RWPE2 (cell line): ENCODE measurements around the gene SHROOM3.

Experiments used
- ATAC-seq: fragments of 200-7000 bp; cut with Tn5 transposase; 3 replicates; pipeline ENCODE4 v1.9.1; 2021; ENCODE audit warnings: low read depth
- DNase-seq: peaks from one replicate; pipeline ENCODE4 v3.0.0-alpha.2; 2020; ENCODE audit warnings: low spot score
- H3K27ac ChIP-seq: fragments of 450-650 bp; 2 replicates; pipeline ENCODE4 v1.5.1; 2017; ENCODE audit warnings: mild to moderate bottlenecking; ENCODE audit not compliant: poor library complexity, severe bottlenecking
- H3K27me3 ChIP-seq: fragments of 250-450 bp; sonication (Bioruptor Pico); 2 replicates; pipeline ENCODE4 v1.5.1; 2021; ENCODE audit warnings: mild to moderate bottlenecking, moderate library complexity; ENCODE audit not compliant: insufficient read depth, poor library complexity, severe bottlenecking
- H3K36me3 ChIP-seq: fragments of 250-450 bp; sonication (Bioruptor Pico); 2 replicates; pipeline ENCODE4 v1.5.1; 2020; ENCODE audit warnings: low read depth, mild to moderate bottlenecking, moderate library complexity
- H3K4me1 ChIP-seq: fragments of 250-450 bp; sonication (Bioruptor Pico); 2 replicates; pipeline ENCODE4 v1.5.1; 2021; ENCODE audit warnings: mild to moderate bottlenecking, moderate library complexity; ENCODE audit not compliant: insufficient read depth, poor library complexity, severe bottlenecking
- H3K4me3 ChIP-seq: fragments of 250-450 bp; sonication (Bioruptor Pico); 2 replicates; pipeline ENCODE4 v1.5.1; 2021; ENCODE audit warnings: mild to moderate bottlenecking, moderate library complexity; ENCODE audit not compliant: severe bottlenecking
- H3K9me3 ChIP-seq: fragments of 250-450 bp; sonication (Bioruptor Pico); 2 replicates; pipeline ENCODE4 v1.5.1; 2021; ENCODE audit warnings: mild to moderate bottlenecking, moderate library complexity; ENCODE audit not compliant: severe bottlenecking
- TF ChIP-seq, protein P1 (sequence below): fragments of 450-650 bp; IDR thresholded peaks from one replicate; pipeline ENCODE4 v1.5.1; 2017; ENCODE audit warnings: mild to moderate bottlenecking, moderate library complexity; ENCODE audit not compliant: poor library complexity, severe bottlenecking

Gene SHROOM3

DNA sequence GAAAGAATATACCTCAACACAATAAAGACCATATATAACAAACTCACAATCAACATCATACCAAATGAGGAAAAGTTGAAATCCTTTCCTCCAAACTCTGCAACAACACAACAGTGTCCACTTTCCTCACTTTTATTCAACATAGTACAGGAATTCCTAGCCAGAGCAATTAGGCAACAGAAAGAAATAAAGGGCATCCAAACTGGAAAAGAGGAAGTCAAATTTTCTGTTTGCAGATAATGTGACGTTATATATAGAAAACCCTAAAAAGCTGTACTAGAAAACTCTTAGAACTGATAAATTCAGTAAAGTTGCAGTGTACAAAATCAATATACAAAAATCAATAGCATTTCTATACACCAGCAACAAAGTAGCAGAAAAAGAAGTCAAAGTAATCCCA lies 355.3 kb downstream of the SHROOM3 start:
- Histone ChIP-seq H3K27me3 (no peaks in the 10 kb centered on the region), H3K27ac (no peak overlapping the region), H3K4me3 (no peak overlapping the region), H3K4me1 (no peaks in the 10 kb centered on the region), H3K36me3 (no peaks in the 10 kb centered on the region), H3K9me3 (no peaks in the 10 kb centered on the region)
- TF ChIP-seq, protein P1, sequence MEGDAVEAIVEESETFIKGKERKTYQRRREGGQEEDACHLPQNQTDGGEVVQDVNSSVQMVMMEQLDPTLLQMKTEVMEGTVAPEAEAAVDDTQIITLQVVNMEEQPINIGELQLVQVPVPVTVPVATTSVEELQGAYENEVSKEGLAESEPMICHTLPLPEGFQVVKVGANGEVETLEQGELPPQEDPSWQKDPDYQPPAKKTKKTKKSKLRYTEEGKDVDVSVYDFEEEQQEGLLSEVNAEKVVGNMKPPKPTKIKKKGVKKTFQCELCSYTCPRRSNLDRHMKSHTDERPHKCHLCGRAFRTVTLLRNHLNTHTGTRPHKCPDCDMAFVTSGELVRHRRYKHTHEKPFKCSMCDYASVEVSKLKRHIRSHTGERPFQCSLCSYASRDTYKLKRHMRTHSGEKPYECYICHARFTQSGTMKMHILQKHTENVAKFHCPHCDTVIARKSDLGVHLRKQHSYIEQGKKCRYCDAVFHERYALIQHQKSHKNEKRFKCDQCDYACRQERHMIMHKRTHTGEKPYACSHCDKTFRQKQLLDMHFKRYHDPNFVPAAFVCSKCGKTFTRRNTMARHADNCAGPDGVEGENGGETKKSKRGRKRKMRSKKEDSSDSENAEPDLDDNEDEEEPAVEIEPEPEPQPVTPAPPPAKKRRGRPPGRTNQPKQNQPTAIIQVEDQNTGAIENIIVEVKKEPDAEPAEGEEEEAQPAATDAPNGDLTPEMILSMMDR, result no peak
- ATAC-seq (no peak), DNase-seq (no peak)

DNA sequence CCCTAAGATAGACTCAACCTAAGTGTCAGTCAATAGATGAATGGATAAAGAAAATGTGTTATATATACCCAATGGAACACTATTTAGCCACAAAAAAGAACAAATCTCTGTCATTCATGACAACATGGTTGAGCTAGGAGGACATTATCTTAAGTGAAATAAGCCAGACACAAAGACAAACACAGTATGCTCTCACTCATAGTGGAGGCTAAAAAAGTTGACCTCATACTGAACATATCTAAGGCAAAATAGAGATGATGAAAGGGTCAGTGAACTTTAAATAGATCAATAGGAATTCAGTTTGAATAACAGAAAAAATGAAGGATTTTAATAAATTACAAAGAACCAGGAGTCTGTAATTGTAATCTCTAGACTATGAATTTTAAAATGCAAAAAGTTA lies 356.4 kb downstream of the SHROOM3 start:
- no peaks in the 10 kb centered on the region for H3K27me3 ChIP-seq
- no peak overlapping the region for H3K27ac ChIP-seq
- H3K9me3 ChIP-seq, result no peaks in the 10 kb centered on the region
- H3K4me3 ChIP-seq, result no peak overlapping the region
- H3K36me3 ChIP-seq, result no peaks in the 10 kb centered on the region
- H3K4me1 ChIP-seq, result no peaks in the 10 kb centered on the region
- TF ChIP-seq, protein P1, result no peak
- no peak for DNase-seq
- no peak for ATAC-seq

DNA sequence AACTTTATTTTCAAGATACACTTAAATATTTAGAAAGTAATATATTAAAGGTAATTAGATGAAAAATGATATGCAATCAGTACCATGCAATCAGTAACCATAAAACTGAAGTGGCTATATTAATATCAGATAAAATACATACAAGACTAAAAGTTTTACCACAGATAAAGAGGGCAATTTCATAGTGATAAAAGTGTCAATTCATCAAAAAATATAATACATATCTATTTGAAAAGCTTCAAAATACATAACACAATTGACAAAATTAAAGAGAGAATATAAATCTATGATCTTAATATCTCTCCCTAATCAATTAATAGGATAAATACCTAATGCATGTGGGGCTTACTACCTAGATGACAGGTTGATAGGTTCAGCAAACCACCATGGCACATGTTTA lies 357.4 kb downstream of the SHROOM3 start:
- H3K4me1 ChIP-seq, result no peaks in the 10 kb centered on the region
- no peaks in the 10 kb centered on the region for H3K36me3 ChIP-seq
- no peaks in the 10 kb centered on the region for H3K9me3 ChIP-seq
- no peaks in the 10 kb centered on the region for H3K27me3 ChIP-seq
- TF ChIP-seq, protein P1, result no peak
- DNase-seq (no peak), ATAC-seq (no peak)
- H3K27ac ChIP-seq, result no peak overlapping the region
- H3K4me3 ChIP-seq, result no peak overlapping the region

DNA sequence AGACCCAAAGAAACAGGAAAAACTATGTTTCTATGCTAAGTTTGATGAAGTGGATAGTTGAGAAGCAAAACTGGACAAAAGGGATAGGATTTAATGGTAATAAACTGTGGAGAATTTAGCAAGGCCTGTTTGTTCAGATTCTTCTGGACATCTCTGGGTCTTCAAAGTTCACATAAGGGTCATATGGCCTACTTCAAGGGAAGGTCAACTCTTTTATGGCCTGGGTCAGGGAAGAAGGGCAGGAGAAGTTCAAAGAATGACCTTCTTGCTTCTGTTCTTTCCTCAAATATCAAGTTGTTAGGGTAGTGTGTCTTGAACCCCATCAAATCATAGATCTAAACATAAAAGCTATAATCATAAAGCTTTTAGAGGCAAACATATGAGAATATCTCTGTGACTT lies 360.2 kb downstream of the SHROOM3 start:
- TF ChIP-seq, protein P1, result no peak
- Histone ChIP-seq H3K27ac (no peak overlapping the region), H3K4me3 (no peak overlapping the region), H3K36me3 (no peaks in the 10 kb centered on the region), H3K4me1 (no peaks in the 10 kb centered on the region), H3K27me3 (no peaks in the 10 kb centered on the region), H3K9me3 (no peaks in the 10 kb centered on the region)
- ATAC-seq (no peak), DNase-seq (no peak)

DNA sequence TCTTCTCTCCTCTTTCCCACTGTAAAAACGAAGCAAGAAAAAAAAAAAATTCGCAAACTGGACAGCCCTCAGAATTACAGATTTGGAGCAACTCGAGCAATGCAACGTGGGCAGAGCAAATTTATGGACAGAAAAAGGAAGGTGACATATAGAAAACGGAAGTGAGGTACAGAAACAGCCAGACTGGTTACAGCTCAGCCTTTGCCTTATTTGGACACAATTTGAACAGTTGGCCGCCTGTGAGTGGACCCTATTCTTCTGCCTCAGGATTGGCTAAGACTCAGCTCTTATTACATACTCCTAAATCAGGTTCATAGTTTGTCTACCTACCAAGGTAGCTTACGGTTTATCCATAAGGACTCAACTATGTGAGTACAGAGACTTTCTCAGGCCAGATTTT lies 364.1 kb downstream of the SHROOM3 start:
- H3K27me3 ChIP-seq, result no peaks in the 10 kb centered on the region
- DNase-seq, result no peak
- TF ChIP-seq, protein P1, result no peak
- no peaks in the 10 kb centered on the region for H3K36me3 ChIP-seq
- no peak overlapping the region for H3K27ac ChIP-seq
- no peak overlapping the region for H3K4me3 ChIP-seq
- H3K9me3 ChIP-seq, result no peaks in the 10 kb centered on the region
- ATAC-seq, result no peak
- H3K4me1 ChIP-seq, result peaks cover 9% of the 10 kb centered on the region
